ENCODE results near the gene PPIL6. TPM values are rescaled to one million over a fixed set of nuclear protein-coding genes. Genes with fewer than 3 reads are reported as not detected.
A peak's percentile ranks its signal among the peaks of the same experiment; 100 is the strongest.

PPIL6 gene
- polyA plus RNA-seq, 1 donor from 2014 or later, result 1.1 TPM

- H3K27ac Mint-ChIP-seq, result peak overlapping the region in 1 of 3 donors; percentile 11
- H3K36me3 Mint-ChIP-seq, result peaks cover 11% of the 10 kb centered on the region
- peaks cover 0 to 2% (median 0%) of the 10 kb centered on the region in 3 donors for H3K9me3 Mint-ChIP-seq
- H3K4me1 Mint-ChIP-seq, result peaks cover 0 to 3% (median 0%) of the 10 kb centered on the region in 3 donors
- no peak overlapping the region for H3K4me3 Mint-ChIP-seq
- H3K27me3 Mint-ChIP-seq, result no peaks in the 10 kb centered on the region
Measured at GRCh38 chr6:109358204-109358603, 82.2 kb downstream of the PPIL6 start.

- Mint-ChIP-seq H3K4me3 (peak overlapping the region in 1 of 4 donors; percentile 17), H3K27ac (no peak overlapping the region), H3K36me3 (peaks cover 11% of the 10 kb centered on the region), H3K9me3 (peaks cover 0 to 2% (median 0%) of the 10 kb centered on the region in 3 donors), H3K4me1 (peaks cover 0 to 4% (median 4%) of the 10 kb centered on the region in 3 donors), H3K27me3 (no peaks in the 10 kb centered on the region)
Measured at GRCh38 chr6:109356237-109356636, 84.2 kb downstream of the PPIL6 start.

- H3K4me3 Mint-ChIP-seq, result no peak overlapping the region
- H3K27ac Mint-ChIP-seq, result peak overlapping the region in 2 of 3 donors; percentile 15 to 37
- H3K36me3 Mint-ChIP-seq, result peaks cover 5% of the 10 kb centered on the region
- peaks cover 0 to under 1% (median 0%) of the 10 kb centered on the region in 3 donors for H3K9me3 Mint-ChIP-seq
- no peaks in the 10 kb centered on the region for H3K27me3 Mint-ChIP-seq
- H3K4me1 Mint-ChIP-seq, result peaks cover 0 to 4% (median 1%) of the 10 kb centered on the region in 3 donors
Measured at GRCh38 chr6:109351231-109352130, 88.9 kb downstream of the PPIL6 start.

GRCh38 chr6:109349419-109349987, 90.9 kb downstream of the PPIL6 start:
- peaks cover 0 to 4% (median 1%) of the 10 kb centered on the region in 3 donors for H3K4me1 Mint-ChIP-seq
- no peak overlapping the region for H3K27ac Mint-ChIP-seq
- H3K4me3 Mint-ChIP-seq, result no peak overlapping the region
- peaks cover 1% of the 10 kb centered on the region for H3K36me3 Mint-ChIP-seq
- no peaks in the 10 kb centered on the region for H3K9me3 Mint-ChIP-seq
- no peaks in the 10 kb centered on the region for H3K27me3 Mint-ChIP-seq

GRCh38 chr6:109348226-109348625, 92.2 kb downstream of the PPIL6 start:
- Mint-ChIP-seq H3K27ac (peak overlapping the region in 1 of 3 donors; percentile 69), H3K36me3 (peaks cover 1% of the 10 kb centered on the region), H3K27me3 (no peaks in the 10 kb centered on the region), H3K4me1 (peaks cover 0 to 4% (median 1%) of the 10 kb centered on the region in 3 donors), H3K4me3 (no peak overlapping the region), H3K9me3 (no peaks in the 10 kb centered on the region)

- Mint-ChIP-seq H3K4me1 (peaks cover 0 to 2% (median 1%) of the 10 kb centered on the region in 3 donors), H3K9me3 (no peaks in the 10 kb centered on the region), H3K27ac (peak overlapping the region in 1 of 3 donors; percentile 69), H3K4me3 (no peak overlapping the region), H3K36me3 (peaks cover 1% of the 10 kb centered on the region), H3K27me3 (no peaks in the 10 kb centered on the region)
Measured at GRCh38 chr6:109347779-109348178, 92.6 kb downstream of the PPIL6 start.

DNA sequence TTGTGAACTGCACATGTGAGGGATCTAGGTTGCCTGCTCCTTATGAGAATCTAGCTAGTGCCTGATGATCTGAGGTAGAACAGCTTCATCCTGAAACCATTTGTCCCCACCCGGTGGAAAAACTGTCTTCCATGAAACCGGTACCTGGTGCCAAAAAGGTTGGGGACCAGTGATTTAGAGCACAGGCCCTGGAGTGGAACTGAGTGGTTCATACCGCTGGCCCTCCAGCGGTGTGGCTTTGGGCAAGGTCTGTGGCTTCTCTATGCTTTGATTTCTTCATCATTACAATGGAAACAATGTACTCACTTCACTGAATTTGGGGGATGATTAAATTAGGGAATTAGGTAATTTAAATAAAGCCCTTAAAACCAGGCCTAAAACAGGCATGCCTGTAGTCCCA, 94.4 kb downstream of the PPIL6 start:
- Mint-ChIP-seq H3K4me1 (no peaks in the 10 kb centered on the region), H3K4me3 (no peak overlapping the region), H3K27ac (no peak overlapping the region), H3K27me3 (no peaks in the 10 kb centered on the region), H3K36me3 (peaks cover 4% of the 10 kb centered on the region), H3K9me3 (no peaks in the 10 kb centered on the region)

DNA sequence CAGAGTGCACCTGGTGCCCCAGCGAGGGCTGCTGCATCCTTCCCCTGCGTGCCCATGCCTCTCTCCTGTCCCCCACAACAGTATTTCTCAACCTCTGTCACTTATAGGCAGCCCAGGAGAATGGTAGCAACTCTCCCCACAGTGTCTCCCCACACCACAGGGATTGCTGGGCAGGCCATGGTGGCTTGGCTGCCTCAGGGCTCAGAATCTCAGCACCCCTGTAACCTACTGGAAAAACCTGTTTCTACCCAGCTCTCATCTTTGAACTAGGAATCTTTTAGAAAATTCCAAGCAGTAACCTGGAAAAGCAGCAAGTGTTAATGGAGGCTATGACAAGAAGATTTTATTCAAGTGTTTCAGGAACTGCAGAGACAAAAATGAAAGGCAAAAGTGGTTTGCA, 96.2 kb downstream of the PPIL6 start:
- H3K4me1 Mint-ChIP-seq, result no peaks in the 10 kb centered on the region
- peaks cover 3% of the 10 kb centered on the region for H3K36me3 Mint-ChIP-seq
- no peak overlapping the region for H3K4me3 Mint-ChIP-seq
- no peaks in the 10 kb centered on the region for H3K9me3 Mint-ChIP-seq
- no peak overlapping the region for H3K27ac Mint-ChIP-seq
- no peaks in the 10 kb centered on the region for H3K27me3 Mint-ChIP-seq

GRCh38 chr6:109343518-109343917, 96.9 kb downstream of the PPIL6 start:
- Mint-ChIP-seq H3K4me3 (no peak overlapping the region), H3K27ac (no peak overlapping the region), H3K9me3 (no peaks in the 10 kb centered on the region), H3K36me3 (peaks cover 3% of the 10 kb centered on the region), H3K27me3 (no peaks in the 10 kb centered on the region), H3K4me1 (no peaks in the 10 kb centered on the region)

- Mint-ChIP-seq H3K27ac (no peak overlapping the region), H3K4me1 (no peaks in the 10 kb centered on the region), H3K36me3 (peaks cover 3% of the 10 kb centered on the region), H3K4me3 (no peak overlapping the region), H3K9me3 (no peaks in the 10 kb centered on the region), H3K27me3 (no peaks in the 10 kb centered on the region)
Measured at GRCh38 chr6:109342911-109343310, 97.5 kb downstream of the PPIL6 start.

GRCh38 chr6:109342506-109342905, 97.9 kb downstream of the PPIL6 start:
- Mint-ChIP-seq H3K36me3 (peaks cover 3% of the 10 kb centered on the region), H3K4me1 (no peaks in the 10 kb centered on the region), H3K27me3 (no peaks in the 10 kb centered on the region), H3K4me3 (no peak overlapping the region), H3K27ac (no peak overlapping the region), H3K9me3 (no peaks in the 10 kb centered on the region)

GRCh38 chr6:109340811-109341210, 99.6 kb downstream of the PPIL6 start:
- H3K36me3 Mint-ChIP-seq, result peaks cover 3% of the 10 kb centered on the region
- no peak overlapping the region for H3K27ac Mint-ChIP-seq
- no peaks in the 10 kb centered on the region for H3K4me1 Mint-ChIP-seq
- no peaks in the 10 kb centered on the region for H3K9me3 Mint-ChIP-seq
- H3K27me3 Mint-ChIP-seq, result no peaks in the 10 kb centered on the region
- no peak overlapping the region for H3K4me3 Mint-ChIP-seq

Other genes starting within 250 kb of the PPIL6 start
- 215 TPM for gene CD164, start 58.2 kb downstream of the PPIL6 start, polyA plus RNA-seq
- gene SMPD2, start 96 bp upstream of the PPIL6 start, polyA plus RNA-seq, result 22.0 TPM
- gene MICAL1, start 15.1 kb upstream of the PPIL6 start, polyA plus RNA-seq, result 23.9 TPM
- 15.5 TPM for gene ZBTB24, start 42.6 kb upstream of the PPIL6 start, polyA plus RNA-seq